Mononuclear cell (primary cell): Measurements from ENCODE around the gene GCA. TPM values are rescaled to one million over a fixed set of nuclear protein-coding genes. Genes with fewer than 3 reads are reported as not detected.

Experiments
- H3K27me3 ChIP-seq: 2 replicates; pipeline ENCODE4 v1.6.0; 2011; ENCODE audit warnings: low read length, control low read depth; ENCODE audit not compliant: insufficient read depth
- H3K4me1 ChIP-seq: 2 replicates; pipeline ENCODE4 v1.5.1; 2011; ENCODE audit warnings: mild to moderate bottlenecking, low read length, control low read depth; ENCODE audit not compliant: insufficient read depth
- H3K4me3 ChIP-seq: 2 replicates; pipeline ENCODE4 v1.5.1; 2011; ENCODE audit warnings: mild to moderate bottlenecking, low read length, moderate library complexity
- H3K9me3 ChIP-seq: 2 replicates; pipeline ENCODE4 v1.5.1; 2011; ENCODE audit warnings: low read depth, mild to moderate bottlenecking, control low read depth, low read length
- total RNA-seq: library from RNA; depleted of rRNA; stranded (reverse); fragments of >200 nt; gene quantifications from one replicate; pipeline ENCODE4 v1.2.3, GENCODE V29; 2012

GCA gene
- total RNA-seq, 1 donor = 18.2 TPM

- Histone ChIP-seq H3K4me3 (peak overlapping the region; percentile 94), H3K4me1 (peaks cover 26% of the 10 kb centered on the region), H3K9me3 (no peaks in the 10 kb centered on the region), H3K27me3 (no peaks in the 10 kb centered on the region)
Measured at GRCh38 chr2:162317861-162318327, 26.0 kb upstream of the GCA start.

DNA sequence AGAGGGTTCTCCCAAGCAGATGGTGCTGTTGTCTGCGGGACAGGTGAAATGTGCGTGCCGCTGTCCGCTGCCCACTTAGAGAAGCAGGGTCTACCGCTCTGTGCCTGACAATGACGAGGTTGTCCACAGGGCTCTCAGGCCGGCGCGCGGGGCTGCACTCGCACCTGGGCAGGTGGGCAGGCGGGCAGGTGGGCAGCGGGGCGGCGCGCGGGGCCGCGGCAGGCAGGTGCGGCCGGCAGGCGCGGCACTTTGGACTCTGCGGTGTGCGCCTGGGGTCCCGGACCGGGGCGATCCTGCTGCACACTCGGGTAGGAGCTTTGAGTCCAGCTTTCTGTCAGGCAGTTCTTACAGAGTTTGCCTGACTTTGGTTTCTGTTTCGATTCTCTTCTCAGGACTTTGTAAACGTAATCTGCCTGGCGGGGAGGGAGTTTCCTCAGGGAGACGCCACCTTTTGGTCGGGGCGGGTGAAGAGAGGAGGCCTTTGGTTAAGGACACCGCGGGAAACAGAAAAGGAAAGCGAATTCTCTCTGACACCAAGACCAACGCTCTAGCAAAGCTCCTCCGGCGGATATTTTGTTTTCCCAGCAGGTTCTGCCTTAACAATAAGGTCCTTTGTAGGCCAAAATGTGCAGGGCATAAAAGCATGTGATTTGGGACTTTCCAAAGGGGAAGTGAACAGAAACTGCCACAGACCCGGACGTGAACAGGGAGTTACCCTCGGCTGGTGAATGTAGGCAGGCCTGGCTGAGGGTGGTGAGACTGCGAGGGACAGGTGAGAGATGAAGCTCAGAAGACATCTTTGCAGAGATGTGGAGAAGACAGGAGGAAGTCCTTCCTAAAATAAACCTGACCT, 25.4 kb upstream of the GCA start, which contains the start of gene IFIH1:
IFIH1 (minus strand) TSS at position 357 of the 853 bp plus-strand sequence. CDS start 377 bp downstream, outside the sequence.
- no peaks in the 10 kb centered on the region for H3K27me3 ChIP-seq
- peak within 1 kb of the TSS; percentile 94 for H3K4me3 ChIP-seq
- H3K4me1 ChIP-seq = peaks cover 26% of the 10 kb centered on the region
- H3K9me3 ChIP-seq = no peaks in the 10 kb centered on the region

- H3K27me3 ChIP-seq = no peaks in the 10 kb centered on the region
- no peak overlapping the region for H3K4me3 ChIP-seq
- no peaks in the 10 kb centered on the region for H3K9me3 ChIP-seq
- H3K4me1 ChIP-seq = peaks cover 20% of the 10 kb centered on the region
Measured at GRCh38 chr2:162320864-162321517, 22.9 kb upstream of the GCA start.

GRCh38 chr2:162324953-162325352, 19.0 kb upstream of the GCA start:
- Histone ChIP-seq H3K4me1 (no peaks in the 10 kb centered on the region), H3K9me3 (no peaks in the 10 kb centered on the region), H3K4me3 (no peak overlapping the region), H3K27me3 (no peaks in the 10 kb centered on the region)

GRCh38 chr2:162327134-162327769, 16.7 kb upstream of the GCA start:
- H3K4me1 ChIP-seq = no peaks in the 10 kb centered on the region
- no peaks in the 10 kb centered on the region for H3K27me3 ChIP-seq
- H3K4me3 ChIP-seq = no peak overlapping the region
- H3K9me3 ChIP-seq = no peaks in the 10 kb centered on the region

GRCh38 chr2:162327806-162328205, 16.1 kb upstream of the GCA start:
- no peaks in the 10 kb centered on the region for H3K9me3 ChIP-seq
- no peak overlapping the region for H3K4me3 ChIP-seq
- H3K4me1 ChIP-seq = no peaks in the 10 kb centered on the region
- H3K27me3 ChIP-seq = no peaks in the 10 kb centered on the region

DNA sequence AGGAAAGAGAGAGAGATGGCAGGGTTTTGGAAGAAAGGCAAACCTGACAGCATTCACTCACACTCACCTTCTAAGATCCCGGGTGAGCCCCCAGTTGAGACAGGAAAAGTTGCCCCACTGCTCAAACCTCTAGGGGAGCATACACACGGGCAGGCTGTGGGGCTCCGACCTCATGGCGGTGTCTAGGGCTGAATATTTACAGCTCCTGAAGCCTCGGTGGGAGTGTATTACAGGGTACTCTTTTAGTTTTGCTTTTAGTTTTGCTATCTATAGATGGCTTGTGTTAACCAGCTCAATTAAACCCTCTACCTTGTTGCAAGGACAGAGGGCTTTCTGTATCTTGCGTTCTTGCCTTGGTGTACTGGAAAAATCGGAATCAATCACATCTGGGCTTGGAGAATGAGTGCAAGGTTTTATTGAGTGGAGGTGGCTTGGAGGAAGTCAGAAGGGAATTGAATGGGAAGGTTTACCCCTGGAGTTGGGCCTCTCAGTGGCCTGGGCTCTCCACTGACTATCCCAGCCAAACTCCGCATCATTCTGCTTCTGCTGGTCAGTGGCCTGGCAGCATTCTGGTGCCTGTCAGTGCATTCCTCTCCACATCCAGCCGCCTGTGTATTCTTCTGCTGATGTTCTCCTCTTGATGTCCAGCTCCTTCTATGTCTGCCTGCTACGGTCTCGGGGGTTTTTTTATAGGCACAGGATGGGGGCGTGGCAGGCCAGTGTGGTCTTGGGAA, 15.3 kb upstream of the GCA start:
- Histone ChIP-seq H3K9me3 (no peaks in the 10 kb centered on the region), H3K4me3 (no peak overlapping the region), H3K27me3 (no peaks in the 10 kb centered on the region), H3K4me1 (no peaks in the 10 kb centered on the region)

- Histone ChIP-seq H3K4me1 (no peaks in the 10 kb centered on the region), H3K9me3 (no peaks in the 10 kb centered on the region)
Measured at GRCh38 chr2:162330881-162331280, 13.1 kb upstream of the GCA start.

DNA sequence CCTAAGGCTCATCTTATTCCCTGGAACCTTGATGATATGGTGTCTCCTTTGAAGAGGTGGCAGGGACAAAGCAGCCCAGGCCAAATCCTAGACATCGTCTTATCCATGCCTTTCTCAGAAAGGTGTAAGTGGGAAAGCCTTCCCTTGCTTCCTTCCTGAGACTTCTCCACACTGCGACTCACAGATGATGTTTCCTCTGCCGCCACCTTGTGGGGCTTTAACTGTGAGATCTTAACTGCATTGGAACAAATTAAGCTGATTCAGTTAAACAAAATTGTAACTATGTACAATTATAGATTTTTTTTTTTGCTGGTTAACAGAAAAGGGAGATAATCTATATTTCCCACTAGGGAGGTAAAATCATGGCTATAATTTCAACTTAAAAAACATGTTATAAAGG, 10.0 kb upstream of the GCA start:
- Histone ChIP-seq H3K4me1 (peaks cover 10% of the 10 kb centered on the region), H3K4me3 (no peak overlapping the region), H3K9me3 (no peaks in the 10 kb centered on the region), H3K27me3 (no peaks in the 10 kb centered on the region)

More at GRCh38 chr2:162330881-162331280, 13.1 kb upstream of the GCA start:
- no peak overlapping the region for H3K4me3 ChIP-seq
- H3K27me3 ChIP-seq = no peaks in the 10 kb centered on the region

DNA sequence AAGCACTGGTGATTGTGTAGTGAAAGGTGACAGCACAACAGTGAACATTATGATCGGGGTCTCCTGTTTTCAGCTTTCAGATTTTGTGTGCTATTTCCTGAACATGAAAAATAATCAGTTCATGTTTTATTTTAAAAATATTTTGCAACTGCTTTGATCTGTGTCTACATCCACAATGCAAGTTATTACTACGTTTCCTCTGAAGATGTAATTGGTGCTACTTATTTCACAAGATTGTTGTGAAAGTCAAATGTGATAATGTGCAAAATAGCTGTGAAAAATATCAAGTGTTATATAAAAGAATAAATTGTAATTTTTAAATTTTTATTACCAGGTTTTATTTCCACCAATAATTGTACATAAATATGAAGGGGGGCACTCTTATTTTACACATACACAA, 6.1 kb upstream of the GCA start:
- H3K9me3 ChIP-seq = no peaks in the 10 kb centered on the region
- H3K4me1 ChIP-seq = peaks cover 36% of the 10 kb centered on the region
- H3K27me3 ChIP-seq = no peaks in the 10 kb centered on the region
- no peak overlapping the region for H3K4me3 ChIP-seq

GRCh38 chr2:162340822-162341221, 3.1 kb upstream of the GCA start:
- H3K4me3 ChIP-seq = no peak overlapping the region
- H3K4me1 ChIP-seq = peaks cover 46% of the 10 kb centered on the region
- no peaks in the 10 kb centered on the region for H3K9me3 ChIP-seq
- H3K27me3 ChIP-seq = no peaks in the 10 kb centered on the region

- Histone ChIP-seq H3K9me3 (no peaks in the 10 kb centered on the region), H3K4me3 (no peak overlapping the region), H3K4me1 (peaks cover 48% of the 10 kb centered on the region), H3K27me3 (no peaks in the 10 kb centered on the region)
Measured at GRCh38 chr2:162342321-162342720, 1.6 kb upstream of the GCA start.

GRCh38 chr2:162342841-162343240, 1.1 kb upstream of the GCA start:
- Histone ChIP-seq H3K27me3 (no peaks in the 10 kb centered on the region), H3K4me3 (no peak overlapping the region), H3K4me1 (peaks cover 43% of the 10 kb centered on the region), H3K9me3 (no peaks in the 10 kb centered on the region)

GRCh38 chr2:162343492-162343823, 474 bp upstream of the GCA start:
- H3K9me3 ChIP-seq = no peaks in the 10 kb centered on the region
- H3K27me3 ChIP-seq = no peaks in the 10 kb centered on the region

GRCh38 chr2:162344617-162344950, 652 bp downstream of the GCA start:
- Histone ChIP-seq H3K4me3 (peak overlapping the region; percentile 71), H3K4me1 (peaks cover 40% of the 10 kb centered on the region), H3K27me3 (no peaks in the 10 kb centered on the region), H3K9me3 (no peaks in the 10 kb centered on the region)

More at GRCh38 chr2:162343492-162343823, 474 bp upstream of the GCA start:
- peaks cover 43% of the 10 kb centered on the region for H3K4me1 ChIP-seq
- H3K4me3 ChIP-seq = peak overlapping the region; percentile 71
